ENCODE data around the gene SLC44A5.
"Not testable (repeated sequence)": the region's sequence is repeated elsewhere in the genome, so short reads cannot be mapped to it uniquely, and the experiment has no call there.

The SLC44A5 gene

DNA sequence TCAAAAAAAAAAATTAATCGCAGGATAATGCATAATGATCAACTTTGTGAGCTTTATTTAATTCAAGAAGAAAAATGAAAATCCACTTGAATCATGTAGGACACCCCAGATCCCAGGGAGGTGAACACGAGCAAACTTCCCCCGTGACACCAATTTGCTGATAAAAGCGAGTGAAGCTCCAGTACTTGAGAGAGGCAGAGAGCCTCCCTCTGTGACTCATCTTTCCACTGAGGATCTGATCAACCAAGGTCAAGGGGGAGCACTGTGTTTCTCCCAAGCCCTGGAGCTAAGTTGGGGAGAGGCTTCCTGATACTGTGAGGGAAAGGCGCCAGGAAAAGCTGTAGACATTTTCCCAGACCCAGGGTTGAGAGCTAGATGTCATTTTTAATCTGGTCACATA lies 160.9 kb downstream of the SLC44A5 start:
- DNase-seq (ENCODE audit: low spot score): no peak

DNA sequence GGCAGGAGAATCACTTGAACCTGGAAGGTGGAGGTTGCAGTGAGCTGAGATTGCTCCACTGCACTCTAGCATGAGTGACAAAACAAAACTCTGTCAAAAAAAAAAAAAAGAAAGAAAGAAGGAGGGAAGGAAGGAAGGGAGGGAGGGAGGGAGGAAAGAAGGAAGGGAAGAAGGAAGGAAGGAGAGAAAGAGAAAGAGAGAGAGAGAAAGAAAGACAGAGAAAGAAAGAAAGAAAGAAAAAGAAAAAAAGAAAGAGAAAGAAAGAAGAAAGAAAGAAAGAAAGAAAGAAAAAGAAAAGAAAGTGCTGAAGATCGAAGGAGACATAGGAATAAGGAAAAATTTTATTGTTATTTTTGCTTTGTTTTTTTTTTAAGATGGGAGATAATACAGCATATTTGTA lies 166.7 kb downstream of the SLC44A5 start:
- DNase-seq (ENCODE audit: low spot score): no peak

DNA sequence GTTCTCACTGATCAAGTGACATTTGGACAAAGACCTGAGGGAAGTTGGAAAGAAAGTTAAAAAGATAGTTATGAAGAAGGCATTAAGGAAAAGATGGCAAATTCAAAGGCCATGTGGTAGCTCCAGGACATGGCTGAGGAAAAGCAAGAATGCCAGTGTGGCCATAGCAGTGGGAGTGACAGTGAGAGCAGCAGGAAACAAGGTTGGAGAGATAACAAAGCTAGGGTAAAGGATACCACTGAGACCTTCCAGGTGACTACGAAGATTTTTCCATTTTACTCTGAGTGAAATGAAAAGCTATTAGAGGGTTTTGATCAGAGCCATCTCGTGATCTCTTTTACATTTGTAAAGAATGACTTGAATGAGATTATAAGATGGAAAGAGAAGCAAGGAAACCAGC lies 170.6 kb downstream of the SLC44A5 start:
- DNase-seq (ENCODE audit: low spot score): no peak

DNA sequence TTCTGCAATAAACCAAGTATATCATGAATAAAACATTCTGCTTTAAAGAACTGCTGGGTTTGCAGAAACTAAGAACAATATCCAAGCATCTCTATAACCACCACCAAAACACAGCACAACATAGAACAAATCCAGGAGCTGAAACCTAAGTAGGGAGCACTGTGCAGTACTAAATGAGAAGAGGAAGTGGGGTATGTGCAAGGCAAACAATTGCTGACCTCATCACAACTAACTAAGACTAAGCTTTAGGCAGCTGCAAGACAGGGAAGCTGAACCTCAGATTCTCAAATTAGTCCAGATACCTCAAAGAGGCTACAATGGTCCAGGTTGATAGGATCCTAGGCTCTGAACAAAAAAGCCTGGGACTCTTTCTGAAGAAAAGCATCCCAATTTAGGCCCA lies 172.6 kb downstream of the SLC44A5 start:
- DNase-seq (ENCODE audit: low spot score): no peak

DNA sequence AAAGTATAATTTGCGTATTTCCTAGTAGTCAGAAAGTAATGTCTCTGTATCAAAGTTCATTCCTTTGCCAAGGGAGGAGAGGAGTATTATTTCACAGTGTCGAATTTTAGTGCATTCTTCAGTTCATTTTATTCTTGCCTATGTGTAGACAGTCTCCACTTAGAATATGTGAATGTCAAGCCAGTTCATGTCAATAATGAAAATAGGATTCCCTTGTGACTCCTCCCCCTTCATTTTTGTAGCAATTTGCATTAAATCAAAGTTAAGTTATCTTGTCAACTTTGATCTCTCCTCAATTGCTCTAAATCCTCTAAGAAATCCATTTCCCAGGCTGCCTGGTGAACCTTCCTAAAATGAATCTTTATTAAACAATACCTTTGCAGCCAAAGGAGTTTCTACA lies 179.1 kb downstream of the SLC44A5 start:
- DNase-seq (ENCODE audit: low spot score): no peak

DNA sequence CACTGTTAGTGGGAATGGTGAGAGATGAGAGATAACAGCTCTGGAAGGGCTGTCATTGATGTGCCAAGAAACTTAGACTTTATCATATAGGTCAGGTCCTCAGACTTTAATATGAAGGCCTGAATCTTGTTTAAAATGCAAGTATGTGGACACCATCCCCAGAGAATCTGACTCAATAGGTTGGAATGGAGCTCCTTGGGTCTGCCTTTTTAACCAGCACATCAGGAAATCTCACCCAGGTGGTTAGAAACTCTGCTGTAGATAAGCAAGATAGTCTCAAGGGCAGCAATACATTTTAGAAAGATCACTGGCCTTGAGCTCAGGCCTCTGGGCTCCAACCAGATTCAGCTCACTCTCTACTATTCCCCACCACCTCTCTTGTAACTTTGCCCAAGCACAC lies 180.4 kb downstream of the SLC44A5 start:
- DNase-seq (ENCODE audit: low spot score): no peak

DNA sequence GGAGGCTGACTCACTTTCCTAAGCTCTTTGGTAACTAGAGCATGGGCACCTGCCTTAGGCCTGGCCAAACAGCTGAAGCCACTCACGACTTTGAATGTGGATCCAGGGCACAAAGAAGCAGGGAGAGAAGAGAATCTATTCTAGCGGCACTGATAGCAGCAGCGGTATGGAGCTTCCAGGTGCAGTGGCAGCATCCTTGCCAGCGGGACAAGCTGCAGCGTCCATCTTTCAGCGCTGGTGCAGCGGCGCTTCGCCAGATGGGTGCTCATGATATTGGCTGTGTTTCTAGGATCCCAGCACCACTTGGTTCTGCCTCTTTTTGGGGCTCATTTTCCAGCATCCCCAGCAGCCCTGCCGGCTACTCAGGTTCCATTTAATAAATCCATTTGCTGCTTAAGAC lies 184.2 kb downstream of the SLC44A5 start:
- no peak for DNase-seq (ENCODE audit: low spot score)

DNA sequence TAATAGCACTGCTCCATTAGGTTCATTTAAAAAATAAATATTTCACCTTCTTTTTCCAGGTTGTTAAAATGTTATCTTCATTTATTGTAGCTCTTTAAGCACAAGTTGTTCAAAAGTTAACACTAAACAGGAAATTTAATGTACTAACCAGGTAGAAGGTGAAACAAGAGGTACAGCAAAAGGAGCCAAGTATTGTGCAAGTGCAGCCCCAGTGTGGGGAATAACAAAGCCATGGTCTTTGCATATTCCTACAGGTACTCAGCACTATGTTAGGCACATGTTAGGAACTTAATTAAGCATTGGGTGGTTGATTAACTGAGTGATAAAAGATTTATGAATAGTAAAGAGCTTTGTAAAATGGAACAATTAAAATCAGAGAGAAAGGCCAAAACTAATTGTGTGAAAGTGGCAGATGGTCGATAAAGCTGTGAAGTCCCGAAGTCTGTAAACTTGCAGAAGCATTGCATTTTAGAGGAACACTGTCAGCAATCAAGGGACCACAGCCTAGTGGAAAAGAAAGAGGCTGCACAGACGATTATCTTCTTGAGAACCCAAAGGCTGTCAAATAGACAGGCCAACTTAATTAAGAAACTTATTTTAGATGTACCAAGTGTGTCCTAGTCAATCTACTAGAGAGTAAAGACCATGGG lies 185.8 kb downstream of the SLC44A5 start:
- no peak for DNase-seq (ENCODE audit: low spot score)

DNA sequence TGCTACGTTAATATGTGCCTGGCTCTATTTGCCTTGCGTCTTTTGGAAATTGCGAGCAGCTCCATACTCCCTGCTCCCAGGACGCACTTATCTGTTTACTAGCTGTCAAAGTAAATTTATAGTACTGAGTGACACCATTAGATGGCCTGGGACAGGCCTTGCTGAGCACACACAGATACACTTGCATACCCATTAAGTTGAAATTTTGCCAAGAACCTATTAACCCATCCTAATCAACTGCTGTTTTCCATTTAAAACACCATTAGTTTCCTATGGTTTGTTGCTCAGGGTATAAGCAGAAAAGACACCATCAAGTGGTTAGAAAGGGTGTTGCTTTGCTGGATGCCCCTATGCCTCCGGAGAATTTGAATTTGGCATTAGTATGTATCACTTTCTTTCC lies 187.3 kb downstream of the SLC44A5 start:
- DNase-seq (ENCODE audit: low spot score): no peak

DNA sequence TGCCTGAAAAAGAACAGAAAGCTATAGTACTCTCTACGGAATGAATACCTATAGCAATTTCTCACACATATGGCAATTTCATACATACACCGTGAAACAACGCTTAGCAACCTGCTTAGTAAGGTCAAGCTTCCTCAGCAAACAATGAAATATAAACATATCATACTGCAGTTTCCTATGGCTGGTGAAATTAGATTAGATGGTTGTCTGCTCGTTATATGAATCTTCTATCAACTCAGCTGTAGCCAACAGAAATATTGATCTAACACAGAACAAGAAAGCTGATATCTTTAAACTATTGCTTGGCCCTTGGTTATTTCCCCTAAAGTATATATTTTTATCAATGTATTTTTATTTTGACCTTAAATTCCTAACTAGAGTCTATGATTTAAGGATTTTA lies 187.8 kb downstream of the SLC44A5 start:
- DNase-seq (ENCODE audit: low spot score): no peak

DNA sequence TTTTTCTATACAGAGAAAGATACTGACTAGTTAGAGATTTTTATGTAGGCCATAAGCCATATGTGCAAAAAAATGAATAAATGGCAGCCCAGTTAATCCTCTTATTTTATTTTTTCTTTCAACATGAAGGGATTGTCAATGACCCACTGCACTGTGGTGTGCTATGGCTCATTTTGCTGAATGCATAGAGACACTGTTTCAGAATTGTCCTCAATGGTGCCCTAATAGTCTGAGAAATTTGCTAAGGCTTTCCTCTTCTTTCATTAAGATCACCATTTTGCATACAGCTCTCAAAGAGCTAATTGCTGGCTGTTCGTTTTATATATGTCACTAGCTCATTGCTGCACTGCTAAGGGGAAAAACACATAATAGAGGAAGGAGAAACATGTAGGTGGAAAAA lies 189.5 kb downstream of the SLC44A5 start:
- DNase-seq (ENCODE audit: low spot score): no peak

DNA sequence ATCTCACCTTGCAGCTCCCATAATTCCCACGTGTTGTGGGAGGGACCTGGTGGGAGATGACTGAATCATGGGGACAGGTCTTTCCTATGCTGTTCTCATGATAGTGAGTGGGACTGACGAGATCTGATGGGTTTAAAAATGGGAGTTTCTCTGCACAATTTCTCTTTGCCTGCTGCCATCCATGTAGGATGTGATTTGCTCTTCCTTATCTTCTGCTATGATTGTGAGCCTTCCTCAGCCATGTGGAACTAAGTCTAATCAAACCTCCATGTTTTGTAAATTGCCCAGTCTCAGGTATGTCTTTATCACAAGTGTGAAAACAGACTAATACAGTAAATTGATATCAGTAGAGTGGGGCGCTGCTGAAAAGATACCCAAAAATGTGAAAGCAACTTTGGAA lies 195.7 kb downstream of the SLC44A5 start:
- DNase-seq (ENCODE audit: low spot score): no peak

DNA sequence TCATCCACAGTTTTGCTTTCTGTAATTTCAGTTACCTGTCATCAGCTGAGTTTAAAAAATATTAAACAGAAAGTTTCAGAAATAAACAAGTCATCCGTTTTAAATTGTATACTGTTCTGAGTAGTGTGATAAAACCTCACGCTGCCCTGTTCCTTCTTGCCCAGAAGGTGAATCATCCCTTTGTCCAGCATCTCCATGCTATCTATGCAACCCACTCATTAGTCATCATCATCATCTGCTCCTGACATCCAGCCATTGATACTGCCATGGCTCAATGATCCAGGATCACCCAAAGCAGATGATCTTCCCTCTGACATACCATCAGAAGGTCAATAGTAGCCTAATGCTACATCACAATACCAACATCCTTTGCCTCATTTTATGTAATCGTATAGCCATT lies 198.3 kb downstream of the SLC44A5 start:
- no peak for DNase-seq (ENCODE audit: low spot score)

DNA sequence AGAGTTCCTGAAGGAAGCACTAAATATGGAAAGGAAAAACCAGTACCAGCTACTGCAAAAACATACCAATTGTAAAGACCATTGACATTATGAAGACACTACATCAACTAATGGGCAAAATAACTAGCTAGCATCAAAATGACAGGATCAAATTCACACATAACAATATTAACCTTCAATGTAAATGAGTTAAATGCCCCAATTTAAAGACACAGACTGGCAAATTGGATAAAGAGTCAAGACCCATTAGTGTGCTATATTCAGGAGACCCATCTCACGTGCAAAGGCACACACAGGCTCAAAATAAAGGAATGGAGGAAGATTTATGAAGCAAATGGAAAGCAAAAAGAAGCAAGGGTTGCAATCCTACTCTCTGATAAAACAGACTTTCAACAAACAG lies 206.2 kb downstream of the SLC44A5 start:
- DNase-seq (ENCODE audit: low spot score): not testable (repeated sequence)

DNA sequence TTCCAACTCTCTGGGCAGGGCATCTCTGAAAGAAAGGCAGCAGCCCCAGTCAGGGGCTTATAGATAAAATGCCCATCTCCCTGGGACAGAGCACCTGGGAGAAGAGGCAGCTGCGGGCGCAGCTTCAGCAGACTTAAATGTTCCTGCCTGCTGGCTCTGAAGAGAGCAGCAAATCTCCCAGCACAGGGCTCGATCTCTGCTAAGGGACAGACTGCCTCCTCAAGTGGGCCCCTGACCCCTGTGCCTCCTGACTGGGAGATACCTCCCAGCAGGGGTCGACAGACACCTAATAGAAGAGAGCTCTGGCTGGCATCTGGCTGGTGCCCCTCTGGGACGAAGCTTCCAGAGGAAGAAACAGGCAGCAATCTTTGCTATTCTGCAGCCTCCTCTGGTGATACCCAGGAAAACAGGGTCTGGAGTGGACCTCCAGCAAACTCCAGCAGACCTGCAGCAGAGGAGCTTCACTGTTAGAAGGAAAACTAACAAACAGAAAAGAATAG lies 207.7 kb downstream of the SLC44A5 start:
- not testable (repeated sequence) for DNase-seq (ENCODE audit: low spot score)

DNA sequence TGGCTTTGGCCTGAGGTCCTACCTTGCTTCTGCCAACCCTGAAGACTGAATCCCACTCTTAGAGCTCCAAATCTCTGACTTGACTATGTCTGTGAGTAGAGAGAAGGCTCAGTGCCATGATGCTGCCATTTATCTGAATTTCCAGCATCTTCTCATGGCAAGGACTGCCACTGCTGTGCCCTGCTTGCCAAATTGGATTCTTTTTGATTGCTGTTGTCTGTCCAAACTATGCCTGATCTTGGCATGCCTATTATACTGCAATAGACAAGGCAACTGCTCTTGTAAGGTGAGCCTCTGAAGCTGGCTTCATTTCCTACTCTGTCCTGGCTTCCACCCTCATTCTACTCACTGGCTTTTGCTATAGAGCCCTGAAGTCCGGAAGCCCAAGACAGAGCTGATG lies 210.2 kb downstream of the SLC44A5 start:
- DNase-seq (ENCODE audit: low spot score): no peak

DNA sequence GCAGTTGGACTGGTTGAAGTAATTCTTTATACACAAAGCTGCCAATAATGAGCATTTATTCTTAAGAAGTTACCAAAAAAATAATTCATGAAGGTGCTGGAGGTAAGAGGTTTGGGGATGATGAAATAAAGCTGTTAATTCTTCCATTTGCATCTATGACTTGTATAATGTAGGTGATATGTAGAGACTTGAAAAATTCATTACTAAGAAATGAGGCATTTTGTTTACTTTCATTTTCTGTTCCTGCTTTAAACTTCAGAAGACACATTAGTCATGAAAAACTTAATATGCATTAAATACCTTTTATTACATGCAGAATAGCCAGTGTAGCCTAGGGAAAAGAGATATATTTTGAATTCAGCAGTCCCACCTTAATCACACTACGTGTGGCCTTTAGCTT lies 214.2 kb downstream of the SLC44A5 start:
- no peak for DNase-seq (ENCODE audit: low spot score)

DNA sequence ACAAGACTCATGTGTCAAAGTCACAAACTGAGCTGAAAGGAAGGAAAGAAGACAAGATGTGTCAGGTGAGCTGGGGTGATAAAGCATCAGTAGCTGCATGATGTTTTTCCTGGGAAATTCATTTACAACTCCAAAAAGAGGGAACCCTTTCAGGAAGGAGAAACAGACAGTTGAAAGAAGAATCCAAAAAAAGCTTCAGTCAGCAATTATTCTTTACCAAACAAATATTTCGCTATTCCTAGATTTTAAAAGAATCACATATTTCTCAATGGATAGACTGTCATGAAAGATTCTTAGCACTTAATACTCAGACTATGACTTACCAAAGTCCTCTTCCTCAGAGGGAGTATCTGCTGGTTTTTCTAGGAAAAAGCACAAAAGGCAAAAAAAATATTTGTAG lies 214.7 kb downstream of the SLC44A5 start:
- DNase-seq (ENCODE audit: low spot score): no peak

DNA sequence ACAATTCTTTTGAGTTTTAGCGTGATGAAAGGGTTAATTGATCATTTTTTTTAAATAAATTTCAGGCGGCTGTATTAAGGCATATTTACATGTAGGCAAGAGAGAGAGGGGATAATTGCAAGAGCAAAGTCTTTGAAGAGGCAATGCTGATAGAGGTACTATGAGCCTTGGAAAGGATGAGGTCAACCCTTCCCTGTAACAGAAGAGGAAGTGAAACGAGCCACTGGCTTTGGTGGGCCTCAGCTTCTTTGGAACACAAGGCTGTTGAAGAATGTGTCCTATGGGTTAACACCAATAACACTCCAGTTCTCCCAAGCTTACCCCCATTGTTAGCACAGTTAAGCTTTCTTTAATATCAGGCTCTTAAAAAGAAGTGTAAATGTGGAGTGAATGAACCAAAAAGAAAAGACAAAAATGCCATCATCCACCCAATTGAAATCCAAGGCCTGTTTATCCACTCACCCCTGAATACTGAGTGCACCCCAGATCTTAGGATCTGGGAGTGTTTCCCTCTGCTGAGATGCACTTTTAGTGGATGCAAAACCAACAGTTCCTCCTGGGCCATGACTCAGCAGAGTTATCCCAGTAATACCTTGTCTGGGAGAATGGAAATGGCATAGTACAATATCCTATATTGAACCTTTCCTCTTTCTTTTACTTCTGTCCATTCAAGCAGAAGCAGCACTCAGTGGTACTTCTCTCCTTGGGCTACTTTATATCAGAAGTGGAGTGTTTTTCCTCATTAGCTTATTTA lies 216.4 kb downstream of the SLC44A5 start:
- DNase-seq (ENCODE audit: low spot score): no peak

DNA sequence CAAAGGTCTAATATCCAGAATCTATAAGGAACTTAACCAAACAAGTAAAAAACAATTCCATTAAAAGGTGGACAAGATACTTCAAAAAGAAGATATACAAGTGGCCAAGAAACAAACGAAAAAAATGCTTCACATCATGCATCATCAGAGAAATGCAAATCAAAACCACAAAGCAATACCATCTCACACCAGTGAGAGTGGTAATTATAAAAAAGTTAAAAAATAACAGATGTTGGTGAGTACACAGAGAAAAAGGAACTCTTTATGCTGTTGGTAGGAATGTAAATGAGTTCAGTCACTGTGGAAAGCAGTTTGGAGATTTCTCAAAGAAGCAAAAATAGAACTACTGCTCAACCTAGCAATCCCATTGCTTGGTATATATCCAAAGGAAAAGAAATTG lies 218.6 kb downstream of the SLC44A5 start:
- no peak for DNase-seq (ENCODE audit: low spot score)

DNA sequence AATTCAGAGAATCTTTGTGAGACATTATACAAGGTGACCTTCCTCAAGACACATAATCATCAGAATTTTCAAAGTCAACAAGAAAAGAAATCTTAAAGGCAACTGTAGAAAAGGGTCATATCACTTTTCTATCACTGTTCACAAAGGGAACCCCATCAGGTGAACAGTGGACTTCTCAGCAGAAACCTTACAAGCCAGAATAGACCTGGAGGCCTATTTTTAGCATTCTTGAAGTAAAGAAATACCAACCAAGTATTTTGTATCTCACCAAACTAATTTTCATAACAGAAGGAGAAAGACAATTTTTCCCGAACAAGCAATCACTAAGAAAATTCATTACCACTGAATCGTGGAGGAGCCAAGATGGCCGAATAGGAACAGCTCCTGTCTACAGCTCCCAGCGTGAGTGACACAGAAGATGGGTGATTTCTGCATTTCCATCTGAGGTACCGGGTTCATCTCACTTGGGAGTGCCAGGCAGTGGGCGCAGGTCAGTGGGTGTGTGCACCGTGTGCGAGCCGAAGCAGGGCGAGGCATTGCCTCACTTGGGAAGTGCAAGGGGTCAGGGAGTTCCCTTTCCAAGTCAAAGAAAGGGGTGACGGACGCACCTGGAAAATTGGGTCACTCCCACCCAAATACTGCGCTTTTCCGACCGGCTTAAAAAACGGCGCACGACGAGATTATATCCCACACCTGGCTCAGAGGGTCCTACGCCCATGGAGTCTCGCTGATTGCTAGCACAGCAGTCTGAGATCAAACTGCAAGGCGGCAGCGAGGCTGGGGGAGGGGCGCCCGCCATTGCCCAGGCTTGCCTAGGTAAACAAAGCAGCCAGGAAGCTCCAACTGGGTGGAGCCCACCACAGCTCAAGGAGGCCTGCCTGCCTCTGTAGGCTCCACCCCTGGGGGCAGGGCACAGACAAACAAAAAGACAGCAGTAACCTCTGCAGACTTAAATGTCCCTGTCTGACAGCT lies 235.2 kb downstream of the SLC44A5 start:
- DNase-seq (ENCODE audit: low spot score): not testable (repeated sequence)

DNA sequence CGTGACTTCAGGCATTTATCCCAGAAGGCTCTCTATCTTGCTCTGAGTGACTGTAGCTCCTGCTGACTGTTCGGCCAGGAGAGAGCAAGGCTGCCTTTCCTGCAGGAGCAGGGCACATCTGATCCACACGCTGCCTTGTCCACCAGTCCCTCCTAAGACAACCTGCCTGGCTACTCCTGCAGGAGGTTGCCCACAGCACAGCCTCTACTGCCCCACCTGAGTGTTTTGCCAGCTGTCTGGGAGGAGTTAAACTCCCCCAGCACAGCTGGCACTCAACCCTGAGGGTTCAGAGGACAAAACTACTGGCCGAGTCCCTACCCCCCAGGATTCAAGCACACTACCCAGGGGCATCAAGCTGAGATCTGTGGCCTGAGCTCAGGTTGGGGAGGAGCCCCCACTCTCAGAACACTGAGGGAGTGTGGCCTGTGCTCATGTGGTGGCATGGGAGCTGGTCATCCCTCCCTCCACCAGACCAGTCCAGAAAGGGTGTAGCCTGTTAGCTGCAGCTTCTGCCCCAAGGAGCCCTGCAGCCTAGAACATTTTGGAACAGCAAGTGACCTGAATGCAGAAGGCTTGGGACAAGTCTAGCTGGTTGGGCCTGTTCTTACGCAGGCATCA lies 237.3 kb downstream of the SLC44A5 start:
- no peak for DNase-seq (ENCODE audit: low spot score)
